ENCODE measurements around the gene PSAPL1. TPM values are rescaled to one million over a fixed set of nuclear protein-coding genes. Genes with fewer than 3 reads are reported as not detected.

PSAPL1 gene
- total RNA-seq, 1 experiment from 2014 or later = not detected

GRCh38 chr4:7425124-7425523 is 9.6 kb downstream of the PSAPL1 start:
- in situ Hi-C loops (cut with HindIII; ENCODE audit: low pct_unique_long_range_greater_than_20kb, low sequenced_read_pairs) = no loop called here
- no peak for DNase-seq (ENCODE audit: low read depth, low spot score)

GRCh38 chr4:7424553-7425111 is 10.1 kb downstream of the PSAPL1 start:
- in situ Hi-C loops (cut with HindIII; ENCODE audit: low pct_unique_long_range_greater_than_20kb, low sequenced_read_pairs) = no loop called here
- no peak for DNase-seq (ENCODE audit: low read depth, low spot score)

GRCh38 chr4:7423801-7424552 is 10.8 kb downstream of the PSAPL1 start:
- no peak for DNase-seq (ENCODE audit: low read depth, low spot score)
- in situ Hi-C loops (cut with HindIII; ENCODE audit: low pct_unique_long_range_greater_than_20kb, low sequenced_read_pairs) = no loop called here

- DNase-seq (ENCODE audit: low read depth, low spot score) = no peak
- in situ Hi-C loops (cut with HindIII; ENCODE audit: low pct_unique_long_range_greater_than_20kb, low sequenced_read_pairs) = no loop called here
These were observed 11.3 kb downstream of the PSAPL1 start for GRCh38 chr4:7423391-7423790.

- in situ Hi-C loops (cut with HindIII; ENCODE audit: low pct_unique_long_range_greater_than_20kb, low sequenced_read_pairs) = no loop called here
- no peak for DNase-seq (ENCODE audit: low read depth, low spot score)
These were observed 11.9 kb downstream of the PSAPL1 start for GRCh38 chr4:7422898-7423180.

GRCh38 chr4:7422151-7422897 is 12.4 kb downstream of the PSAPL1 start:
- in situ Hi-C loops (cut with HindIII; ENCODE audit: low pct_unique_long_range_greater_than_20kb, low sequenced_read_pairs) = no loop called here
- no peak for DNase-seq (ENCODE audit: low read depth, low spot score)

- in situ Hi-C loops (cut with HindIII; ENCODE audit: low pct_unique_long_range_greater_than_20kb, low sequenced_read_pairs) = no loop called here
- DNase-seq (ENCODE audit: low read depth, low spot score) = no peak
These were observed 13.2 kb downstream of the PSAPL1 start for GRCh38 chr4:7421356-7422150.

GRCh38 chr4:7420661-7421040 is 14.1 kb downstream of the PSAPL1 start:
- in situ Hi-C loops (cut with HindIII; ENCODE audit: low pct_unique_long_range_greater_than_20kb, low sequenced_read_pairs) = no loop called here
- no peak for DNase-seq (ENCODE audit: low read depth, low spot score)

GRCh38 chr4:7419961-7420660 is 14.6 kb downstream of the PSAPL1 start:
- DNase-seq (ENCODE audit: low read depth, low spot score) = peak; percentile 3
- in situ Hi-C loops (cut with HindIII; ENCODE audit: low pct_unique_long_range_greater_than_20kb, low sequenced_read_pairs) = no loop called here

- in situ Hi-C loops (cut with HindIII; ENCODE audit: low pct_unique_long_range_greater_than_20kb, low sequenced_read_pairs) = no loop called here
- DNase-seq (ENCODE audit: low read depth, low spot score) = no peak
These were observed 16.4 kb downstream of the PSAPL1 start for GRCh38 chr4:7418131-7418943.

- in situ Hi-C loops (cut with HindIII; ENCODE audit: low pct_unique_long_range_greater_than_20kb, low sequenced_read_pairs) = no loop called here
- DNase-seq (ENCODE audit: low read depth, low spot score) = no peak
These were observed 17.1 kb downstream of the PSAPL1 start for GRCh38 chr4:7417639-7418038.

- DNase-seq (ENCODE audit: low read depth, low spot score) = no peak
- in situ Hi-C loops (cut with HindIII; ENCODE audit: low pct_unique_long_range_greater_than_20kb, low sequenced_read_pairs) = no loop called here
These were observed 17.8 kb downstream of the PSAPL1 start for GRCh38 chr4:7416745-7417432.

GRCh38 chr4:7415927-7416686 is 18.6 kb downstream of the PSAPL1 start:
- in situ Hi-C loops (cut with HindIII; ENCODE audit: low pct_unique_long_range_greater_than_20kb, low sequenced_read_pairs) = no loop called here
- no peak for DNase-seq (ENCODE audit: low read depth, low spot score)

GRCh38 chr4:7414736-7415510 is 19.8 kb downstream of the PSAPL1 start:
- in situ Hi-C loops (cut with HindIII; ENCODE audit: low pct_unique_long_range_greater_than_20kb, low sequenced_read_pairs) = no loop called here
- DNase-seq (ENCODE audit: low read depth, low spot score) = no peak

GRCh38 chr4:7414046-7414445 is 20.7 kb downstream of the PSAPL1 start:
- in situ Hi-C loops (cut with HindIII; ENCODE audit: low pct_unique_long_range_greater_than_20kb, low sequenced_read_pairs) = no loop called here
- DNase-seq (ENCODE audit: low read depth, low spot score) = no peak
